Activated CD4-positive, alpha-beta T cell treated with anti-CD3 and anti-CD28 coated beads, Interleukin-2, amount 50 U/mL, for 24 hours (primary cell): Measurements from ENCODE around the gene NGRN.

Experiments used
- DNase-seq, 2 donors: peaks; one replicate each; pipeline ENCODE4 v3.0.0-alpha.2; 2020; ENCODE audit warnings: low read depth in 1 of 2, low spot score in 1 of 2

The NGRN gene, protein sequence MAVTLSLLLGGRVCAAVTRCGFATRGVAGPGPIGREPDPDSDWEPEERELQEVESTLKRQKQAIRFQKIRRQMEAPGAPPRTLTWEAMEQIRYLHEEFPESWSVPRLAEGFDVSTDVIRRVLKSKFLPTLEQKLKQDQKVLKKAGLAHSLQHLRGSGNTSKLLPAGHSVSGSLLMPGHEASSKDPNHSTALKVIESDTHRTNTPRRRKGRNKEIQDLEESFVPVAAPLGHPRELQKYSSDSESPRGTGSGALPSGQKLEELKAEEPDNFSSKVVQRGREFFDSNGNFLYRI

DNA sequence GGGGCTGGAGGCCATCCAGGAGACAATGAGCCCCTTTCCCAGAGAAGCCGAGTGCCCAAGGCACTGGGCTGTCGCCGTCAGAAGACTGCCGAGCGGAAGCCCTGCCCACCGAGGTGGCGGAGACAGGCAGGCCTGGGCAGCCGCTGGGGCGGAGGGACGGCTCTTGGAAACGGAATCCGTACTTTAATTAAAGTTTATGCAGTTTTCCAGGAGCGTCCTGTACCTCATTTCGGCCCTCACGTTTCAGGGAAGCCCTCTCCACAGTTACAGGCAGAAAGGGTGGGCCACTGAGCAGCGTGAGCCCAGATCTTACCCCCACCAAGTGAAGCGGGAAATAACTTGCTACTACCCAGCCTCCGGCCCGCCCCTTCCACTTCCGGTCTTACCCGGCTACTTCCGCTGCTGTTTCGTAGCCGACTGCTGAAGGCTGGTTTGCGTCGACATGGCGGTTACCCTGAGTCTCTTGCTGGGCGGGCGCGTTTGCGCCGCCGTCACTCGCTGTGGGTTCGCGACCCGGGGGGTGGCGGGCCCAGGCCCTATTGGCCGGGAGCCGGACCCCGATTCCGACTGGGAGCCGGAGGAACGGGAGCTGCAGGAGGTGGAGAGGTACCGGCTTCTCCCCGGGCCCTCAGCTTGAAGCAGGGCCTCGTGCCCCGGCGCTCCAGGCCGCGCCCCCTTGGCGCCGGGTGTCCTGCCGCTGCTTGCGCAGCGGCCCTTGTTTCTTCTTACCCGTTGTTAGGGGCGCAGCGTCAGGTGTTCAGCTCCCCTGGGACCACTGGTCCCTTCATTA is at the start of gene NGRN:
Gene NGRN, plus strand, starts transcription at position 402 of the 790 bp plus-strand sequence. Its CDS starts 41 bp downstream, at position 443.
- peak; percentile 87 to 89 for DNase-seq

DNA sequence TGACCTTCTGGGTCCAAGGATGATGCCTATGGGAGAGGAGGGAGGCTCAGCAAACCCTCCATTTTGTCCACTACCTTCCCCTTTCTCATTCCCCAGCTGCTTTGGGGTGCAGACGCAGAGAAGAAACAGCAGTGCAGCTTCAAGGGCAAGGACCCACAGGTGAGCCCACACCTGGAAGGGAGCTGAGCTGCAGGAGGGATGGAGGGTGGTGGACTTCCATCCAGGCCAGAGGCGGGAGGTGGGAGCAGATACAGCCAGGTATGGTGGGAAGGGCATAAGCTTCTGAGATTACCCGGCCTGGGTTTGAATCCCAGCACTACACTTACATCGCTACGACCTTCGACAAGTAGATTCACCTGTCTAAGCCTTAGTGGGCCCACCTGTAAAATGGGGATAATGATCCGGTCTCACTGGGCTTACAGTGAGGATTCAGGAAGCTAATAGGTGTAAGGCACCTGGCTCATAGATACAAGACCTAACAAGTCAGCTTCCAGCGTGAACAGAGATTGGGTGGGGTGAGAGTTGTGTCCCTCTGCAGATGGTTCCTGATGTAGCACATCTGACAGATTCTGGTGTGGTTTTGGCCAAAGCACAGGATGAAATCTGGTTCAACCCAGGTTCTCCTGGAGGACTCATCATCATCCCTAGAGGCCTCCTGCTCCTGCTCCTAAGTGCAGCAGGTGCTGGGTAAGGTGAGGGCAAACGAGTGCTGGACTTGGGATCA is 47.6 kb upstream of the NGRN start:
- no peak for DNase-seq

DNA sequence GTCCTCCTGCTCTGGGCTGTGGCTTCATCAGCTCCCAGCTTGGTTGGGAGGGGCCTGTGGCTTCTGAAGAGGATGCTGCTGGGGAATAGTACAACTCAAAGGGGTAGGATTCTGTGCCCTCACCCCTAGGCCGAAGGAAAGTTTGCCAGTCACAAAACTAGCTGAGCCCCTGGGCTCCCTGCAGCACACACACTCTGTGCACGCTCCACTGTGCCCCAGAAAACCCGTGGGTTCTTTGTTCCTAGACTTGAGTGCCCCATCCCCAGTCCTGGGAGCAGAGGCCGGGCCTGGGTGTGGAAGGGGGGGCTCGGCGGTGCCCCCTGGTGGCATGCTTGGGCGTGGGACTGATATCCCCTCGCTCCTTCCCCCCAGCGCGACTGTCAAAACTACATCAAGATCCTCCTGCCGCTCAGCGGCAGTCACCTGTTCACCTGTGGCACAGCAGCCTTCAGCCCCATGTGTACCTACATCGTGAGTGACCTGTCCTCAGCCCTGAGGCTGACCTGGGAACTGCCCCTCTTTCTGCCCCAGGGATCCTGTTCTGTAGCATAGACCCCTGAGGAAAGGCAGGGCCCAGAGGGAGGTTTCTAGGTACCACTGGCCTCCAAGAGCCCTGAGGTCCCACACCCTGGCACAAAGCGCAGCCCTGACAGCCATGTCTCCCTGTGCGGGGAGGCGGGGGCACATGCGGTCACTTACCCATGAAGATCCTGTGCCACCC is 45.9 kb upstream of the NGRN start:
- DNase-seq: peak in 1 of 2 donors; percentile 40

DNA sequence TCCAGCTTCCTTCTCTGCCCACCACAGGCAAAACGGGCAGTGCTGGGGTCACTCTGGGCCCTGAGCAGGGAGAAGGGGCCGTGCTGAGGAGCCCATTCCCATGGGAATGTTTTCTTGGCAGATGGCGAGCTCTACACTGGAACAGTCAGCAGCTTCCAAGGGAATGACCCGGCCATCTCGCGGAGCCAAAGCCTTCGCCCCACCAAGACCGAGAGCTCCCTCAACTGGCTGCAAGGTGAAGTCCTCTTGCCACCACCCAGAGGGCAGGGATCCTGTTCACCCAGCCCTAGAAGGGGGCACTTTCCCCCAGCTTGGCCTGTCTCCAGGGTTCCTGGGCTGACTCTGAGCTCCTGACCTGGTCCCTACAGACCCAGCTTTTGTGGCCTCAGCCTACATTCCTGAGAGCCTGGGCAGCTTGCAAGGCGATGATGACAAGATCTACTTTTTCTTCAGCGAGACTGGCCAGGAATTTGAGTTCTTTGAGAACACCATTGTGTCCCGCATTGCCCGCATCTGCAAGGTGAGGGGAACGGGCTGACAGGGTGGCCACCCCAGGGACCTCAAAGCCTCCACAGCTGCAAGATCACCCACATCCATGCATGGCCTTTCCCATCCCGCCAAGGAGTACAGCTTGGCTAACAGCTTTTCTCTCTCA is 44.1 kb upstream of the NGRN start:
- no peak for DNase-seq

DNA sequence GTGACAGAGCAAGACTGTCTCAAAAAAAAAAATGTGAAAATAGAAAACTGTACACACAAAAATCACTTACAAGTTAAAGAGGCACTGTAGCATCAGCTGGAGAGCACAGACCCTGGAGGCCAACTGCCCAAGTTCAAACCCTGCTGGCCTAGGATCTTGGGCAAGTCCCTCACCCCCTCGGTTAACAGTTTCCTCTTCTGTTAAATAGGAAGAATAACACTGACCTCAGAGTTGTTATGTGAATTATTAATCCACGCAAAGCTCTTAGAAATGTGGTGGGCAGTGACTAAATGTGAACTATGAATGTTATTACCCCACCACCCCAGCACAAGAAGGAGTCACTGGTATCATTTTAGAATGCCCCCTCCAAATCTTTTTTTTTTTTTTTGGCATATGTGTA is 42.9 kb upstream of the NGRN start:
- DNase-seq: no peak

DNA sequence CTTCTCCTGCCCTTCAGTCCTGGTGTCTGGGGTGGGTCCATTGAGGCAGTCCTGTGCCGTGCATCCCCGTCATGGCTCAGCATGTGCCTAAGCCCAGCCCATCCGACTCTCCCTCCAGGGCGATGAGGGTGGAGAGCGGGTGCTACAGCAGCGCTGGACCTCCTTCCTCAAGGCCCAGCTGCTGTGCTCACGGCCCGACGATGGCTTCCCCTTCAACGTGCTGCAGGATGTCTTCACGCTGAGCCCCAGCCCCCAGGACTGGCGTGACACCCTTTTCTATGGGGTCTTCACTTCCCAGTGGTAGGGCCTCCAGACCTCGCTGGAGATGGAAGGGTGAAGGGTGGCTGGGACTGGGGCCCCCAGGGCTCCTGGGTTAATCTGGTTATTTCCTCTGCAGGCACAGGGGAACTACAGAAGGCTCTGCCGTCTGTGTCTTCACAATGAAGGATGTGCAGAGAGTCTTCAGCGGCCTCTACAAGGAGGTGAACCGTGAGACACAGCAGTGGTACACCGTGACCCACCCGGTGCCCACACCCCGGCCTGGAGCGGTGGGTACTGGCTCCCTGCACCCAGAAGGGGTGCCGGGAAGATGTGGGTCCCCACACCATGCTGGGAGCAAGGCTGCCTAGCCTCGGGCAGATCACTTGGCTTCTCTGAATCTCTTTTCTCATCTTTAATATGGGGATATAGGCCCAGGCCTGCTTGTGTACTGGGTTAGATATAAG is 41.9 kb upstream of the NGRN start:
- DNase-seq: no peak

DNA sequence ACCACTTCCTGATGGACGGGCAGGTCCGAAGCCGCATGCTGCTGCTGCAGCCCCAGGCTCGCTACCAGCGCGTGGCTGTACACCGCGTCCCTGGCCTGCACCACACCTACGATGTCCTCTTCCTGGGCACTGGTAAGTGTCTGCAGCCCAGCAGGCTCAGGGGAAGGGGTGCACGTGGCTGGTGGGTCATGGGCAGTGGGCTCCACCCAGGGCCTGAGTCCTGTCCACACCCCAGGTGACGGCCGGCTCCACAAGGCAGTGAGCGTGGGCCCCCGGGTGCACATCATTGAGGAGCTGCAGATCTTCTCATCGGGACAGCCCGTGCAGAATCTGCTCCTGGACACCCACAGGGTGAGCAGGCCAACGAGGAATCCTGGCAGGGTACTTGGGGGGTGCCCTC is 40.4 kb upstream of the NGRN start:
- no peak for DNase-seq

DNA sequence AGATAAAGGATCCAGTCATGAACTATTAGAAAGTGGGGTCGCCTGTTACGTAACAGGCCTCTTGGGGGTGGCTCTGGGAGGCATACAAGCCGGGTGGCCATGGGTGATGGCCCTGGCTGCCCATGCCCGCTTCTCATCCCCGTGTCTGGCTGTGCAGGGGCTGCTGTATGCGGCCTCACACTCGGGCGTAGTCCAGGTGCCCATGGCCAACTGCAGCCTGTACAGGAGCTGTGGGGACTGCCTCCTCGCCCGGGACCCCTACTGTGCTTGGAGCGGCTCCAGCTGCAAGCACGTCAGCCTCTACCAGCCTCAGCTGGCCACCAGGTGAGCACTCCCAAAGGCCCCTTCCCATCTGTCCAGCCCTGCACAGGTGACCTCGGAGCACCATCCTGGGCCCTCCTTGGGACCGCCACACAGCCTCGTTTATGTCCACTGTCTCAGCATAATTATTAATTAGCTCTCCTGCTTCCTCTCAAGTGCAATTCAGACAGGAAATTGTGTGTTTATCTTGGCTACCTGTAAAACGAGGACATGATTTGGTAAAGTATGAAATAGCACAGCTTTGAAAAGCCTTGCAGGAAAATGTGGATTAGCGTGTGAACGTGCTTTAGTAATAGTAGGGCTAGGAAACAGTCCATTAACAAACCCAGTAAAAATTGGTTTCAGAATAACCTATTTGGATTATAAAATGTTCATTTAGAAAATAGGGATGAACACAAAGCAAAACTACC is 39.8 kb upstream of the NGRN start:
- no peak for DNase-seq

DNA sequence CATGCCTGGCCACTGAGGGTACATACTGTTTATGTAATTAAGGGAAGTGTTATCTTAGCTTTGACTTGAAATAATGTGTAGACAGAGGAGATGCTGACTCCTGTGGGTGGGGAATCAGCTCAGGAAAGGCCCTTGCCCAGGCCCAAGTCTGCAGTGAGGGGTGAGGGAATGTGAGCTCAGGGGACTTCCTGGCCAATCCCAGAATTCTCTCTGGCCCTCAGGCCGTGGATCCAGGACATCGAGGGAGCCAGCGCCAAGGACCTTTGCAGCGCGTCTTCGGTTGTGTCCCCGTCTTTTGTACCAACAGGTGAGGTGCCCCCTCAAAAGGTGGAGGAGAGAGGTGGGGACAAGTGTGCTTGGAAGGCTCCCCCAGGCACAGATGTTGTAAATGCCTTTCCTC is 38.1 kb upstream of the NGRN start:
- no peak for DNase-seq

DNA sequence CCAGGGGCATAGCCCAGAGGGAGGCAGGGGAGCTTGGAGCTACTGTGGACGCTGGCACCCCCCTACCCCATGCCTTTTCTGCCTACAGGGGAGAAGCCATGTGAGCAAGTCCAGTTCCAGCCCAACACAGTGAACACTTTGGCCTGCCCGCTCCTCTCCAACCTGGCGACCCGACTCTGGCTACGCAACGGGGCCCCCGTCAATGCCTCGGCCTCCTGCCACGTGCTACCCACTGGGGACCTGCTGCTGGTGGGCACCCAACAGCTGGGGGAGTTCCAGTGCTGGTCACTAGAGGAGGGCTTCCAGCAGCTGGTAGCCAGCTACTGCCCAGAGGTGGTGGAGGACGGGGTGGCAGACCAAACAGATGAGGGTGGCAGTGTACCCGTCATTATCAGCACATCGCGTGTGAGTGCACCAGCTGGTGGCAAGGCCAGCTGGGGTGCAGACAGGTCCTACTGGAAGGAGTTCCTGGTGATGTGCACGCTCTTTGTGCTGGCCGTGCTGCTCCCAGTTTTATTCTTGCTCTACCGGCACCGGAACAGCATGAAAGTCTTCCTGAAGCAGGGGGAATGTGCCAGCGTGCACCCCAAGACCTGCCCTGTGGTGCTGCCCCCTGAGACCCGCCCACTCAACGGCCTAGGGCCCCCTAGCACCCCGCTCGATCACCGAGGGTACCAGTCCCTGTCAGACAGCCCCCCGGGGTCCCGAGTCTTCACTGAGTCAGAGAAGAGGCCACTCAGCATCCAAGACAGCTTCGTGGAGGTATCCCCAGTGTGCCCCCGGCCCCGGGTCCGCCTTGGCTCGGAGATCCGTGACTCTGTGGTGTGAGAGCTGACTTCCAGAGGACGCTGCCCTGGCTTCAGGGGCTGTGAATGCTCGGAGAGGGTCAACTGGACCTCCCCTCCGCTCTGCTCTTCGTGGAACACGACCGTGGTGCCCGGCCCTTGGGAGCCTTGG is 37.4 kb upstream of the NGRN start:
- no peak for DNase-seq

DNA sequence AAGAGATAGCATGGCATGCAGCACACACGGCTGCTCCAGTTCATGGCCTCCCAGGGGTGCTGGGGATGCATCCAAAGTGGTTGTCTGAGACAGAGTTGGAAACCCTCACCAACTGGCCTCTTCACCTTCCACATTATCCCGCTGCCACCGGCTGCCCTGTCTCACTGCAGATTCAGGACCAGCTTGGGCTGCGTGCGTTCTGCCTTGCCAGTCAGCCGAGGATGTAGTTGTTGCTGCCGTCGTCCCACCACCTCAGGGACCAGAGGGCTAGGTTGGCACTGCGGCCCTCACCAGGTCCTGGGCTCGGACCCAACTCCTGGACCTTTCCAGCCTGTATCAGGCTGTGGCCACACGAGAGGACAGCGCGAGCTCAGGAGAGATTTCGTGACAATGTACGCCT is 36.5 kb upstream of the NGRN start:
- DNase-seq: no peak

DNA sequence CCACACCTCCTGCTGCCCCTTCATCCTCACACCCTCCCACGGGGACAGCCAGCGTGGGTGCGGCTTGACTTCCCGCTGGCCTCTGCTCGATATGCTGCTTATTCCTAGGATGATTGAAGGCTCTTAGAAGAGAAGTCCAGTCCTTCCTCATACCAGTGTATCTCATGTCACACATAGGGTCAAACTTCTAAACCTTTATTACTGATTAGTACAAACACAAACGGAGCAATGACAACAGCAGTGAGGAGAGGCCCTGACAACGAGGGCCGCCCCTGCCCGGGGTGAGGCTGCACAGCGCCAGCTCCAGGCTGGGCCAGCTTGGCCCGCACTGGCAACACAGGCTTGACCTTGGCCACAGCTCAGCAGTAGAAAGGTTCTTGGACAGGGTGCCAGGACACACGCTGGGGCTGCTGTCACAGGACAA is 35.4 kb upstream of the NGRN start:
- DNase-seq: no peak

DNA sequence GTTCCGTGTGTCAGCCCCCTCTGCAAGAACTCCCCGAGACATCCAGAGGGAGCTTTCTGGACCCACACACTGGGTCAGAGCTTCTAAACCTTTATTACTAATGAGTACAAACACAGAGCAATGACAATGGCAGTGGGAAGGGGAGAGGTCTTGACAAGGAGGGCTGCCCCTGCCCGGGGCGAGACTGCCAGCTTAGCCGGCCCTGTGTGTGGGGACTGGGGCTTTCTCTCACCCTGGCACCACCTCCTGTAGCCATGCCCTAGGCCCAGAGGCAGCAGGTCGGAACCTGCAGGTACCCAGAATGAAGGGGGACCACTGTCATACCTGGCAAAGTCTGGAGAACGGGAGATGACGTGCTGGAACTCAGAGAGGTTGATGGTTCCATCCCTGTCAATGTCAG is 34.9 kb upstream of the NGRN start:
- DNase-seq: no peak

DNA sequence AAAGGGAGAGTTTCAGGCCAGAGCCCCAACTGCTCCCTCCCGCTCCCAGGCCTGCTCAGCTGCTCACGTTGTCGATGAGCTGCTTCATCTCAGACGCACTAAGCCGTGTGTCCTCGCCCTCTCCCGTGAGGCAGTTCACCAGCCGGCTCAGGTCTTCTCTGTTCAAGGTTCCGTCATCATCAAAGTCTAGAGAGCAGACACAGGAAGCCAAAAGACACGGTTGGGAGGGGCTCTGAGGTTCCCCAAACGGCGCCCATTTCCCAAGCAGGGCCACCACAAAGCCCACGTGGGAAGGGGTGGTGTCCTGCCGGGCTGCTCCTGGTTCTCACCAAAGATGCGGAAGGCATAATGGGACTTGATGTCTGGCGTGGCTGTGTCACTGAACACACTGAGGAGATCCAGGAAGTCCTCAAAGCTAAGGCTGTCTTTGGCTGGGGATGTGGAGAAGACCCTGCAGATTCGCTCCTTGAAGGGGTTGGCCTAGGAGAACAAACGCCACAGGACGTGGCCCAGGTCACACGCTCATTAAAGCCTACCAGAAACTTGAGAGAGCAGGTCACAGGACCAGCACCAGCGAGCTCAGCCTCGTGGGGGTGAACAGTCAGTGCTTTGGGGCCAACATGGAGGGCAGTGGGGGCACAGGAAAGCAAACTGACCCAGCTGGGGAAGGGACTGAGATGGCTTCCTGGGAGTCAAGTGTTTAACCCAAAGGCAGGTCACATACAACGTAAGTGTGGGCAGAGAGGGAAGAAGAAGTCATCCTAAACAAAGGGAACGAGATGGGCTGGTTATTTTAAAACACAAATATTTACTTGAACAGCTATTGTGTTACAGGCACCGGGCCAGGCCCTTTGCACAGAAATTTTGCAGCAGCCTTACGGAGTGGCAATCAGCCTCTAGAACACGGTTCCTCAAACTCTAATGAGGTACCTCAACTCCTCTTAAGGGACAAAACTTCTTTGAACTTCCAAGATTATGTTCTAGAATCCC is 34.1 kb upstream of the NGRN start:
- peak; percentile 35 to 58 for DNase-seq

DNA sequence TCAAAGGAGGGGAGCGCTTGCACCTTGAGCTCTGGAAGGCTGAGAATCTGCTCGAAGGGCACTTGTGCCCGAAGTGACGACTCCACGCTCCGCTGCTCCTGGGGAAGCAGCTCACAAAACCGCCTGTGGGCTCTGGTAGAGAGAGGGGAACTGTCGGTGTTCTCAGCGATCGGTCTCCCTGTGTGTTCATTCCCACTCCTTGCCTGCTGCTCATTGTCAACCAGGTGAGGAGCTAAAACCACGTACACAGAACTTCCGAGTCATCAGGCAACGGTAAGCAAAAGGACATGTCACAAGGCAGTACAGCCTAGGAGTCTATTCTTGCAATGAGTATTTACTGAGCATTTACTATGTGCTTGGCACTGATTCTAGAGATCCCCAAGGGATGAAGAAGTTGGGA is 33.3 kb upstream of the NGRN start:
- DNase-seq: no peak

DNA sequence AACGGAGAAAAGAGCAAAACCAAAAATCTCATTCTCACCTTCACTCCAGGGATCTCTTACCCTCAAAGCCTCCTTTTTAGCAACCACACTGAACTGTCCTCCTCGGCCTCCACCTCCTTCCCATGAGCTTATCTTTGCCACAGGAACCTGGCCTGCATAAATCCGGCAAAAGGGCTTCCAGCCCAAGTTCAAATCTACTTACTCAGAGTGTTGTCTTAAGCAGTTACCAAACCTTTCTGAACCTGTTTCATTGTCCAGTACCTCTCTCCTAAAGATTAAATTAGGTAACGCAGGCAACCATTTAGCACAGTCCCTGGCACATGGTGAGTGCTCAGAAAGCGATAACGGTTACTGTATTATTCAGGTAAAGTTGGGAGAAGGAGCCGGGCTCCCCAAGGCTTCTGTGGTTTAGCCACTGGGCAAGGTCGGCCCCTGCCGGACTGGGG is 32.5 kb upstream of the NGRN start:
- no peak for DNase-seq
